Measurements from ENCODE around the gene ZFP36L1.

The ZFP36L1 gene

DNA sequence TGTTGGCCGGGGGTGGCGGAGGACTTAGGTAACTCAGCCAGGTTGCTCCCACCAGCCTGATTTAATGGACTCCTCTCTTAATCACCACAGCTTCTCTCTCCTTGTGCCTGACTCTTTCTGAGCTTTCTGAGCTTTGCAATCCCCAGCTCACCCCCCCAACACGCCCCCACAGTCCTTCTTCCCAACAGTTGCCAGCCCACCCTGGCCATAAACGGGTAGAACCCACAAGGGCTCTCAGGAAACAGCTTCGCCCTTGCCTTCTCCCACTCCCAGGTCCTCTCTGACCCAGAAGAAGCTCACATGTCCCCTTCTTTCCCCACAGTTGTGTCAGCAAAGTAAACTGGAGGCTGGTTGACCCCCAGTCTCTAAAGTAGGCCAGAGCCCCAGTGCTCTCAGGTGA, 32.9 kb downstream of the ZFP36L1 start:
- no peak for DNase-seq

DNA sequence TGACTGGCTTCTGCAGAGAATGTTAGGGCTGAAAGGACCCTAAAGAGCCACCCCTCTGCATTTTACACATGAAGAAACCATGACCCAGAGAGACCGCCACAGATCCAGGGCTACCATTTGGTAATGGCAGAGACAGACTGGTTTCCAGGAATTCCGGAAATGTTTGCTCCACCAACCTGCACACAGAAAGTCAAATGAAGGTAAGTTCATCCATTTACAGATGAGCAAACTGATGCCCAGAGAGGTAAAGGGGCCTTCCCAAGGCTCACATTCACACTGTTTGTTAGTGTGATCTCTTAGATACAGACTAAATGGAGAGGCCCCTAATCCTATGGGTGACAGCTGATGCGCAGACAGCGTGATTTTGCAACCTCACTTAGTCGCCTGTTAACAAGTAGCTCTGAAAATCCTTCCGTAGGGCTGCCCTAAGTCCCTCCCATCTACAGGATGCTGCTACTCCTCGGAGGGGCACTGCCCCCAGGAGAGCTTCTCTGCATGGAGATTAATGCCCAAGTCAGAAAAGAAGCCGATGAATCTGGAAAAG, 33.8 kb downstream of the ZFP36L1 start:
- no peak for DNase-seq

DNA sequence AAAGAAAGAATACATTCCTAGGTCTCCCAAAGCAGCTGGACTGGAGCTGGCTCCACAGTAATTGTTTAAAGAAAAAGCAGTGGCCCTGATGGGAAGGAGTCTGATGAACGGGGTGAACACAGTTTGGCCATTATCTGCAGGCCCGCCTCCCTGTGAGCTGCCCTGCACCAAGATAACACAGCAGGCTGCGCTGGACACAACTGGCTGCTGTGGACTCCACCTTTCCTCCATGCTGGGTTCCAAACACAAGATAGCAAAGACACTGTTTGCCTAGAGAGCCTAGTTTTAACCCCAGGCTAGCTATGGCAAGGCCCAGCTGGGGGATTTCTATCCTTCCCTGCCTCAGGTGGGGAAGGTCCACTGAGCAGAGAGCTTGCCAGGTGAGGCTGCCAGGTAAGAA, 34.6 kb downstream of the ZFP36L1 start:
- DNase-seq: no peak

DNA sequence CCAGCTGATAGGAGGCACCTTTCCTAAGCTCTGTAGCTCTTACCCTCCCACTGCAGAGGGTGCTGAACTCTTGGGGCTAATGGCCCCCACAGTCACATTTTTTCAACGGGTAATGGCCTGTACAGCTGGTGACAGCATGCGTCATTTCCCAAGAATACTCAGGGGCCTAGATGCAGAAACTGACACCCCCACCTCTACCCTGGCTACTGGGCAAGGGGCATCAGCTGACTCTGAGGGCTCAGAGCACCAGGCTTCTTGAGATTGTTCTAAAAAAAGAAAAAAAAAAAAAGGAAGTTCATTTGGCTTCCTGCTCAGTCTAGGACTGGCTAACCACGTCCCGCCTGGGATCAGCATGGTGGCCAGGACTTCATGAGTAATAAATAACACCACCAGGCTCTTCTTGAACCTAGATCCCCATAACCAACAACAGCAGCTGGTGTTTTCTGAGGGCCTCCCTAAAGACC, 35.2 kb downstream of the ZFP36L1 start:
- DNase-seq: peak; percentile 59

DNA sequence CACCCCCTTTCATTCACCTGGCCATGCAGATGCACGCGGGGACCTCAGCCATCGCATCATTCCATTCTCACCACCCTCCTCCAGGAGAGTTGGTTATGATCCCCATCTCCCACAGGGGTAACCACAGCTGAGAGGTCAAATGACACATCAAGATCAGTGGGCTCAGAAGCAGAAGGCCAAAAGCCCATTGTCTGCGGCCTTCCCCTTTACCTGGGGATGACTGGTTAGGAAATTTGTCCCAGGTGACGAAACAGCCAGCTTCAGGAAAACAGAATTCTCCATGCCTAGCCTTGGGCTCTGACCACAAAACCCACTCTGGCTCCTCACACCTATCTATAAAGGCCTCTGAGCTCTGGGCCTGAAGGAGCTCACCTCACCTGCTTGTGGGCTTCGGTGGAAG, 36.1 kb downstream of the ZFP36L1 start:
- DNase-seq: no peak

DNA sequence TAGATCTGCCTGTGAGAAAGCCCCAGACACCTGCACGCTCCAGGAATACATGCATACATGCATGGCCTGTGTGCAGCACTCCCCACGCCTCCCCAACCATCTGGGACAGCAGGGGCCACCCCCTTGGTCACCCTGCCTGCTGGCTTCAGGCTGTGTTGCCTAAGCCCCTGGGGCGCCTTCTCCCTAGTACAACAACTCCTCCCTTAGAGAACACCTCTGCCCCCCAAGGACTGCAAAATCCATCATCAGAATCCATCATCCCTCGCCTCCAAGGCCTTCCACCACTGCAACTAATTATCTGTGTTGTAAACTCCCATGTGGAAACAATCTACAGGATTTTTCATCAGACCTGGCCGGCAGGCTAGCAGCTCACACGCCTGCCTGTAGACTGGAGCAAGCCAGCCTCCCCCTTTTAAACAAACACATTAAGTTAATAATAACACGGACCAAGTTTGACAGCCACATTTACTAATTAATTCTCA, 36.8 kb downstream of the ZFP36L1 start:
- DNase-seq: peak; percentile 60

DNA sequence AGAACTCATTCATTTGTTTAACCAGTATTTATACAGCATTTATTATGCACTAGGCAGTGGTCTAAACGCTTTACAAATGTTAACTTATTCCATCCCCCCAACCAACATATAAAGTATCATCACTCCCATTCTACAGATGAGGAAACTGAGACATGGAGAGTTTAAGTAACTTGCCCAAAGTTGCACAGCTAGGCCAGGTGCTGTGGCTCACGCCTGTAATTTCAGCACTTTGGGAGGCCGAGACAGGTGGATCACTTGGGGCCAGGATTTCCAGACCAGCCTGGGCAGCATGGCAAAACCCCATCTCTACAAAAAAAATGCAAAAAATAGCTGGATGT, 37.9 kb downstream of the ZFP36L1 start:
- no peak for DNase-seq

DNA sequence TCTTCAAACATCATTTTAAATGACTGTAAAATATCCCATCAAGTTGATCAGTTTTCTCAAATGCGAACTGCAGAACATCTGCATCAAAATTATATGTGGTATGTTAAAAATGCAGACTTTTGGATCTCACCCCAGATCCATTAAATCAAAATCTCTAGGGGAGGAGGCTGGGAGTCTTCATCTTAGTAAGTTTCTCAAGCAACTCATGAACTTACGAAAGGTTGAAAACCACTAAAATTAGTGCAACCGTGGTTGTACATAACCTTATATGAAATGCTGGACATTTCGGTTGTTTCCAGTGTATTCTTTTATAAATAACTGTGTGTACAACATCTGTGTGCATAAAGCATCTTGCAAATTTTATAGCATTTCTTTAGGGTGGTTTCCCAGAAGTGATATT, 39.2 kb downstream of the ZFP36L1 start:
- DNase-seq: peak; percentile 74

DNA sequence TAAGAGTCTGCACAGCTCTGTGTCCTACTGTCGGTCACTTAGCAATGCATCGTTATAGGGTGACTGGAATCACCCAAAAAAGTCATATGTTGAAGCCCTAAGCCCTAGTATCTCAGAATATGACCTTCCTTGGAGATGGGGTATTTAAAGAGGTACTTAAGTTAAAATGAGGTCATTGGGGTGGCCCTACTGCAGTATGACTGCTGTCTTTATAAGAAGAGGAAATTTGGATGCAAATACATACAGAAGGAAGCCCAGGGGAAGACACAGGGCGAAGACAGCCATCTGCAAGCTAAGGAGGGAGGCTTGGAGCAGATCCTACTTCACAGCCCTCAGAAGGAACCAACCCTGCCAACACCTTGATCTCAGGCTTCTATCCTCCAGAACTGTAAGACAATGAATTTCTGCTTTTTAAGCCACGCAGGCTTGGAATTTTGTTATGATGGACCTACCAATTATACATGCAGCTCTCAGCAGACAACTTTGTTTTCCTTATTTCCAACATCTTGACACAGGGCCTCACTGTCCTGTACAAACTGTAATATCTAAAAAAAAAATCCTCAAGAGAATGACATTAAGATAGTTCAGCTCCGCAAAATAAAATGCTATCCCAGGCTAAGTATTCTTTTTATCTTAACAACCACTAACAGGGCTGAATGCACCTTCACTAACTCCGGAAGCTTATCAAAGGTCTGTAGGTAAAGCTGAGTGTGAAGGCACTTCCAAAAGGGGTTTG, 40.4 kb downstream of the ZFP36L1 start:
- no peak for DNase-seq

DNA sequence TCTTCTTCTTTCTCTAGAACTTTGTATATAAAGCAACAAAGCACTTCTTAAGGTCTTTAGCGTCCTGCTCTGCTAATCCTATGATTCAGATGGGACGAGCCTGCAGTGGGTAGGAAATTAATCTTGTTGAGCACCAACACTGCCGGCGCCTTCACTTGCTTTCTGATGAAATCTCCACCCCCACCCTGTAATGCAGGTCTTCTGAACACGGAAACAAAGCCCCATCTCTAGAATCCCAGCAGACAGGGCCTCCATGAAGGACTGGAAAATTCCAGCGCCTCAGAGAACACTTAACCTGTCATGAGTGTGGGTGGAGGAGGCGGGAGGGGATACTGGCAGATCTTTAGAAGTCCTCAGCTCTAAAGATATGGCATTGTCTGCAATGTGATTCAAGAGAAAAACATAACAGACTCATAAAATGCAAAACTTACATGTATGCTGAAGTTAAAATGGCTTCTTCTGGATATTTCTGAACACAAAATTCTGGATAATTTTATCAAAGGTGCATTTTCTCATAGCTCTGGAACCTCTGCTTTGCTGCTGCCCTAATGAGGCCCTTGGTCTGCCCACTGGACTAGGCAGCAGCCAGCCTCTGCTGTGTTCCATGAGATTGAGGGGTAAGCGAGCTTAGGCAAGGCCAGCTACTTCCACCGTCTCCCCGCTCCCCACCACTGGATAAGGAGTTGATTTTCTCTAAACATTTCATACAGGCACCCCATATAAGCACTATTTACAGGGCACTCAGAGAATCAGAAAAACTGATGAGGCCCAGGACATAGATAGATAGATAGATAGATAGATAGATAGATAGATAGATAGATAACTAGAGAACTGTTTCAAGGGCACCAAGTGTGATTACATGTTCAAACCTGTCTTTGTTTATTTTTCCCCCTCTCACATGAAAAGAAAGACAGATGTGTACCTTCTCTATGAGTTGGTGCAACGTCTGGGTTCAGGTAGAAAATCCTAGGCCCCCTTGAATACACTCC, 43.1 kb downstream of the ZFP36L1 start:
- peak; percentile 56 for DNase-seq

DNA sequence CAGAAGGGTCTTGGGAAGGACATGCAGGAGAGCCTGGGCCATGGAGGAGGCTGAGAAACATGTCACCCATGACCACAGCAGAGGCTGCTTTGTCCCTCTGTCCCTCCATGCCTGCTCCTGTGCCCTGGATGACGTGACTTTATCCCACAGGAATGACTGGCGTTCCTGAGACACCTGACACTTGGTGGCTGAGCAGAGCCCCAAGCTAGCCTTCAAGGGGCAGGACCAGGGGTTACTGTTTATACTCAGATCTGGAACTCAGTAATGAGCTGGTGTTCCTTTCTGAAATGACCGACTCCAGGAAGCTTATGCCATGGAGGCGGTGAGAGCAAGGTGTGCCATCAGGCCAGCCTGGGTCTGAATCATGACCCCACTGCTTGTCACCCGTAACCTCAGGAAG, 44.2 kb downstream of the ZFP36L1 start:
- no peak for DNase-seq

DNA sequence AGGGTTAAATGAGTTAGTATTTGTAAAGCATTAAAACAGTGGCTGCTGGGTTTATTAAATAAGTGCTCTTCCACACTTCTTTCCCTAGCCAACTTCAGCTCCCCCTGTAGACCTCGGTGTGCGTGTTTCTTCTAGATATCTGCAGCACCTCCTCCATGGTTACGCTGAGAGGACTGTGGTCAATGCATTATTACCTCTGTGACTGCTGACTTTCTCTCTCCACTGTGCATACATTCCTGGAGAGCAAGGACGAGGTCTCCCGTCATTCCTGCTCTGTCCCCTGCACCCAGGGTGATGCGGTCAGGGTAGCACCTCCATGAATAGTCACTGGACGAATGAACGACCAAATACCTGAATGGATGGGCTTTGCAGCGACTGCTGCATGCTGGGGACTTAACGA, 44.6 kb downstream of the ZFP36L1 start:
- DNase-seq: no peak

DNA sequence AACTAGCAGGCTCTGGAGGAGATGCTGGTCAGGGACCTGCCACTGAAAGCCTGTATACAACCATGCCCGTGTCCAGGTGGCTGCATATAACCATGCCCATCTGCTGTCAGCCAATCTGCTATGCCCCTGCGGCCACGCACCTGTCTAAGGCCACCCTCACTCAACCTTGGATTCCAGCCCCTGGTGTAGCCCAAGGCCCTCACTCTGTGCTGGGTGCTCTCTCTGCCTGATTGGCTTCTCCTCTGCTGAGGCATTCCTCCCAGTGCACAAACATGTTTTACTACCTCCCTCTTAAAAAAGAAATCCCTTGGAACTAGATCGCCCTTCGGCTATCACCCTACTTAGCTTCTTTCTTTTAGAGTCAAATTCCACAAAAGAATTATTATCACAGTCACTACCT, 45.5 kb downstream of the ZFP36L1 start:
- no peak for DNase-seq

DNA sequence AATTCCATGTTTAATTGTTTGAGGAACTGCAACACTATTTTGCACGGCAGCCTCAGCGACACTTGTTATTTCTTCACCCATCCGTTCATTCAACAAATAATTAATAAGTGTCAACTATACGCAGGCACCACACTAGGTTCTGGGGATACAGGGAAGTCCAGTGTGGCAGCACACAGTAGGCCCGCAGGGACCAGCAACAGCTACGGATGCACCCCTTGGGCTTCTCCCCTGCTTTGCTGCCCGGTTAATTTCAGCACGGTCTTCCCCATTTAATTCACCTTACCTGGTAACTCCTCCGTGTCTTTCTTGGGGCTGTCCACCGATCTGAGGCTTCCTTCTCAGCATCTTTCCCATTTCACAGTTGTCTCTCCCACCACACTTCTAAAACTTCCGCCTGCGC, 48.3 kb downstream of the ZFP36L1 start:
- DNase-seq: no peak

DNA sequence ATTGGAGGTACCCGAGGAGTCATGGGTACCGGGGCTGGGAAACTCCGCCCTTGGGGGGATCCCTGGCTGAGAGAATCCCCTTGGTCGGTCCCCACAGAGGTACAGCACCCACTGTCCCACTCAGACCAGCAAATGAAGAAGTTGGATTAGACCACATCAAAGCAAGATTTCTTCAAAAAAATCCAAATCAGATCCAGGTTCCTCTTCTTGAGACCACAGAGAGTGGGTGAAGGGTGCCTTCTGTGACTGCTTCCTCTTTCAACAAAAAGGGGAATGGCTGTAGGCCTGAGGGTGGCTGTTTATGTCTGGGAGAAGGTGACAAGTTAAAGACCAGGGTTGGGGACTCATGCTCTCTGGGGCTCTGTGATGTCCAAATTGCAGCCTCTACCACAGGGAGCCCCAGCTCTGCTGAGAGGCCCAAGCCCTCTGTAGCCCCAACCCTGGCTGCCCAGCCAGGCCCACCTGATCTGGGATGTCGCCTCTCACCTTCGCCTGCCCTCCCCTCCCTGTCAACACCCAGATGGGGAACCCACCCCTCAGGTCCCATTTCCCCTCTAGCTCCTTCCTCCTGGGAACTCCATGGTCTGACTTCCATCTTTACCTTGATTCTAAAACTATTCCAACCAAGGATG, 50.9 kb downstream of the ZFP36L1 start:
- DNase-seq: no peak

DNA sequence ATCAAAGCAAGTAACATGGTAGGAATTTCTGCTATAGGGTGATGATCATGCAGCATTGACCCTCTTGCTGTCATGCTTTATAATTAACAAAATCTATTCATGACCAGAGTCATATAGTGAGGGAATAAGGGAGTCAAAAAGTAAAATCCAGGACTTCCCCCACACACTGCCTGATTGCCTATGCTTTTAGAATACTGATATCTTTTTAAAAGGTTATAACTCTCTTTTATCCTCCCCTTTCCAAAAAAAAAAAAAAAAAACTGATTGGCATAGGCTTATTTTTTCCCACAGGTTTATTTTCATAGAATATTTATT, 51.4 kb downstream of the ZFP36L1 start:
- DNase-seq: no peak

DNA sequence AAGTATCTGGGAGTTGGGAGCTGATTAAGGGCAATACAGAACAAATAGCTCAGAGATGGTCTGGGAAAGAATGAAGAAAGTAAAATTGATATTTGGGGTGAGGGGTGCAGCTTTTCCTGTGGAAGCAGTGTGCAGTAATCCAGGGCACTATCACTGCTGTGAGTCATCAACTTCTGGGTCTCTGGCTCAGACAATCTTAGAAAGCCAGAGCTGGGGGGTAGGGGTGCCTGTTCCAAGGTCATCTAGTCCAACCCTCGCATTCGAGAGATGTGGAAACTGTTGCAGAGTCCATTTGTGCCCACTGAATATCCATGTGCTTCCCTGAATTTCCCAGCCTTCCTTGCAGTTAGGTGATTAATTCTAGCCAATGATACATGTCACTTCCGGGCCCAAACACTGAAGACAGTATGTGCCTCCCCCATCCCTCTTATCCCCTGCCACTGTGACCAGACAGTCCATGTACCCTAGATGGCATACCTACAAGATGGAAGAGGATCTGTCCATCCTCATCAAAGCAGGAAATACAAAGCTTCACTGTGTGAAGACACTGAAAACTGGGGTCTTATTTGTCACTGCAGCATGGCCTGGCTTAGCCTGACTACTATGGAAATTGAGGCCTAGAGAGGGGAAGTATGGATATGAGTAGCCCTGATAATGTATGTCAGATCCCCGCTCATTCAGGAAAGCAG, 51.9 kb downstream of the ZFP36L1 start:
- DNase-seq: no peak

DNA sequence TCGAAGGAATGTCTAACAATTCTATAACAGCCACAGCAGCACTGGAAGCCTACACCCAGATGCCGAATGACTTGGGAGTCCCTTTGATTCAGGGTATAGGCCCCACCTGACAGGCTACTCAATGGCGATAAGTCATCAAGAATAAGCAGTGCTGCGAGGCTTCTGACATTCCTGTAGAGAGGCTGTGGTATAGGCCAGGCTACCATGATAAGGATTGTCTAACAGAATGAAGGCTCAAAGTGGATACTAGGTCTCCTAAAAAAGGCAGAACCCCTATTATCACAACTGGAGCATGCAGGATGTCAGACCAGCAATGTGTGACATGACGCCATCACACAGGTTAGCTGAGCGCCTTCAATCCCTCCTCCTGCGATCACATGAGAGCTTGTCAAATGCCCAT, 53.2 kb downstream of the ZFP36L1 start:
- DNase-seq: no peak

DNA sequence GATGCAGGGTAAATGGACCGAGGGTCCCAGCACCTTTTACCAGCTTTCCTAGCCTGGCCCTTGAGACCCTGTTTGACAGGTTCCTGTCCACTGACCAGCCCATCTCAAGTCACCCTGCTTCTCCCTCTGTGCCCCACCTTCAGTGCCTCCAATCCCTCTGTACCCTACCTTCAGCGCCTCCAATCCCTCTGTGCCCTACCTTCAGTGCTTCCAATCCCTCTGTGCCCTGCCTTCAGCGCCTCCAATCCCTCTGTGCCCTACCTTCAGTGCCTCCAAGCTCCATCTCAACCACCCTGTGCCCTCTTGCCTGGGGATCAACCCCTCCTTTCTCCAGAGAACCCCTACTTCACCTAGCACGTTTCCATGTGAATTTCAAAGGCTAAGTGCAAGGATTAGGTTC, 54.3 kb downstream of the ZFP36L1 start:
- DNase-seq: no peak
